Renal cortical epithelial cell (primary cell): ENCODE results near the gene GARNL3. TPM values are rescaled to one million over a fixed set of nuclear protein-coding genes. Genes with fewer than 3 reads are reported as not detected.

Experiments
- DNase-seq: peaks from one replicate; pipeline ENCODE4 v3.0.0-alpha.2; 2011; ENCODE audit warnings: low read depth
- total RNA-seq: library from RNA; depleted of rRNA; stranded (reverse); fragments of >200 nt; gene quantifications from 2 replicates; pipeline ENCODE4 v1.2.3, GENCODE V29; 2014

The GARNL3 gene
- total RNA-seq, 1 donor from 2014 or later: 13.9 TPM

DNA sequence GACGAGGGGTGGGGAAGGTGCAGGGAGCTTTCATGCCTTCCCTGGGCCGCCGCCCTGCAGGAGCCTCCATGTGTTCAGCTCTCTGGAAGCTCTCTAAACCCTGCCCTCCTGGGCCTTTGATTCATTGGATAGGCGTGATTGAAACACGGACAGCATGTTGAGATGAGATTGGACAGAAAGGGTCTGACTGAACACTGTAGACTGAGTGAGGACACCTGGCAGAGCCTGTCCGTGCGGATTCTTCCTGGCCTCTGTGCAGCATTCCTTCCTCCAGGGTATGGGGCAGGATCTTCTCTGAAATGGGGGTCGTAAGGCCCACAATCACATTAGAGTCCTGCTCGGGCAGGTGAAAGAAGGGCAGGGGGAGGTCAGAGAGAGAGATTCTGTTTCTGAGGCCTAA lies 173.8 kb downstream of the GARNL3 start:
- DNase-seq: no peak

Other genes with a start within 250 kb of the GARNL3 start
- gene ANGPTL2, start 142.1 kb upstream of the GARNL3 start, total RNA-seq: 0.17 and 1.7 TPM in 2 replicates
- 16.3 and 18.6 TPM in 2 replicates for gene SLC2A8, start 132.4 kb downstream of the GARNL3 start, total RNA-seq
- gene ZNF79, start 159.6 kb downstream of the GARNL3 start, total RNA-seq: 6.6 and 14.5 TPM in 2 replicates
- 1,410 and 1,691 TPM in 2 replicates for gene RPL12, start 186.6 kb downstream of the GARNL3 start, total RNA-seq
- 14.4 and 19.8 TPM in 2 replicates for gene LRSAM1, start 186.7 kb downstream of the GARNL3 start, total RNA-seq